H1 (cell line): ENCODE measurements around the gene RAD9A. TPM values are rescaled to one million over a fixed set of nuclear protein-coding genes. Genes with fewer than 3 reads are reported as not detected.

Experiments used
- CEBPB ChIP-seq: IDR thresholded peaks from 2 replicates; pipeline ENCODE4 v1.6.1; 2012; ENCODE audit warnings: low read depth, low read length
- polyA plus RNA-seq, 7 experiments: library from polyadenylated mRNA; depleted of rRNA in 3 of 7; stranded (reverse) in 5 of 7; unstranded in 2 of 7; fragments of >200 nt in 5 of 7; fragments of 200-250 nt in 2 of 7; gene quantifications; 1 replicate in 5 of 7; 2 replicates in 1 of 7; 4 replicates in 1 of 7; pipeline versions ENCODE4 v1.2.1 to v1.2.3, GENCODE V29; 2011 to 2013; ENCODE audit warnings: missing spikeins in 2 of 7, mixed read lengths in 2 of 7
- total RNA-seq: library from RNA; stranded (reverse); fragmentation: NEBNext Ultra II Directional; extraction: Animal tissue kit (Norgen Biotek cat#: 25700); gene quantifications from 2 replicates; pipeline ENCODE4 v1.2.1, GENCODE V29; 2021

The RAD9A gene
- total and polyA plus RNA-seq, 2 of the 8 experiments (the other 6 are each of a cell fraction or from before 2014, with no cell fraction given) = 22.2 to 25.5 TPM

GRCh38 chr11:67396587-67397389, 5.0 kb downstream of the RAD9A start (continued):
- no peak for TF ChIP-seq CEBPB
- TF ChIP-seq, all 59 proteins: peak for 0
